Upper lobe of left lung (tissue), 4 donors: ENCODE data around the gene OR51E1.

Experiments used
- POLR2A ChIP-seq, 4 donors: fragments of 450-650 bp; IDR thresholded peaks; one replicate each; pipeline ENCODE4 v1.5.1; 2016 to 2017; ENCODE audit warnings: antibody characterized with exemption in 4 of 4, mild to moderate bottlenecking in 2 of 4
- POLR2AphosphoS5 ChIP-seq, 2 donors: sonication (generic); formaldehyde crosslinking; IDR thresholded peaks; one replicate each; pipeline ENCODE4 v1.5.1; 2017; ENCODE audit warnings: antibody characterized with exemption in 2 of 2
- TF ChIP-seq, protein P1 (sequence below), 6 experiments: fragments of 450-650 bp in 4 of 6; fragments of 200-600 bp in 2 of 6; sonication (generic) in 2 of 6; IDR thresholded peaks; one replicate each; pipeline ENCODE4 v1.5.1; 2016 to 2019; ENCODE audit warnings: antibody characterized with exemption in 6 of 6

DNA sequence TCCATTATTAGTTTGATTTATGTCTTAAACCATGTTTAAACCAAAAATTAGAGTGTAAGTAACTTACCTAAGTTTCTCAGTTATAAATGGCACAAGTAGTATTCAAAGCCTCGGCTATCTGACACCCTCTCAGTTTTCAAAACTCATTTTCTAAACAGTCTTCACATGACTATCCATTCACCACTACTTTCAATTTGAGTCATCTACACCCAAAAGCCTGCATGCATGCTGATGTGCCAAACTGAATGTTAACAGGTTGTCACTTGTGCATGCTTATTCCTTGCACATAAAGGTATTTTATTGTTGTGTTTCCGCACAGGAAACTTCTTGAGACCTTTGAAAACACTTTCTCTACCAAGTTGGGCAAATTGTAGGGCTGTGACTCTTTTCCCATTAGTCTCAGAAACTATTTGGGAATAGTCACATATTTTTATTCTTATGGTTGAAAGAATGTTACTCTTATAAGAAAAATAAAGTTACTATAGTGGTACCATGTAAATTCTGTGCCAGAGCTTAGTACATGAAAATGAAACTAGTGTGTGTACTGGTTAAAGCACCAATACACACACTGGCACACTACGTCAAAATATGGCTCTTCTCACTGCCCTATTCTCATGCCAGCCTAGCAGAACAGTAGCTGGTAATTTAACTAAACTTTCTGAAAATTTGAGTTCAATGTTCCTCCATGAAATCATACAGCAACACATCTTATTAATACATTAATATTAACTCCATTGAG lies 56.1 kb downstream of the OR51E1 start:
- TF ChIP-seq, protein P1, sequence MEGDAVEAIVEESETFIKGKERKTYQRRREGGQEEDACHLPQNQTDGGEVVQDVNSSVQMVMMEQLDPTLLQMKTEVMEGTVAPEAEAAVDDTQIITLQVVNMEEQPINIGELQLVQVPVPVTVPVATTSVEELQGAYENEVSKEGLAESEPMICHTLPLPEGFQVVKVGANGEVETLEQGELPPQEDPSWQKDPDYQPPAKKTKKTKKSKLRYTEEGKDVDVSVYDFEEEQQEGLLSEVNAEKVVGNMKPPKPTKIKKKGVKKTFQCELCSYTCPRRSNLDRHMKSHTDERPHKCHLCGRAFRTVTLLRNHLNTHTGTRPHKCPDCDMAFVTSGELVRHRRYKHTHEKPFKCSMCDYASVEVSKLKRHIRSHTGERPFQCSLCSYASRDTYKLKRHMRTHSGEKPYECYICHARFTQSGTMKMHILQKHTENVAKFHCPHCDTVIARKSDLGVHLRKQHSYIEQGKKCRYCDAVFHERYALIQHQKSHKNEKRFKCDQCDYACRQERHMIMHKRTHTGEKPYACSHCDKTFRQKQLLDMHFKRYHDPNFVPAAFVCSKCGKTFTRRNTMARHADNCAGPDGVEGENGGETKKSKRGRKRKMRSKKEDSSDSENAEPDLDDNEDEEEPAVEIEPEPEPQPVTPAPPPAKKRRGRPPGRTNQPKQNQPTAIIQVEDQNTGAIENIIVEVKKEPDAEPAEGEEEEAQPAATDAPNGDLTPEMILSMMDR (IDR thresholded peaks at IDR 0.05): no peak
- TF ChIP-seq POLR2AphosphoS5 (IDR thresholded peaks at IDR 0.05) (no peak), POLR2A (IDR thresholded peaks at IDR 0.05) (no peak)
